Sigmoid colon (tissue), 4 donors: Measurements from ENCODE around the gene FOXC1.

Experiments used
- EP300 ChIP-seq, 4 donors: sonication (generic); formaldehyde crosslinking; IDR thresholded peaks; one replicate each; pipeline ENCODE4 v1.6.1; 2017; ENCODE audit warnings: antibody characterized with exemption in 4 of 4
- POLR2A ChIP-seq, 2 donors: fragments of 450-650 bp; IDR thresholded peaks; one replicate each; pipeline ENCODE4 v1.6.1; 2016; ENCODE audit warnings: antibody characterized with exemption in 2 of 2, mild to moderate bottlenecking in 2 of 2, moderate library complexity in 2 of 2
- POLR2AphosphoS5 ChIP-seq, 4 donors: sonication (generic); formaldehyde crosslinking; IDR thresholded peaks; one replicate each; pipeline ENCODE4 v1.6.1; 2017; ENCODE audit warnings: antibody characterized with exemption in 4 of 4
- TF ChIP-seq, protein P1 (sequence below), 4 experiments: fragments of 450-650 bp in 3 of 4; fragments of 200-600 bp in 1 of 4; IDR thresholded peaks; one replicate each; pipeline ENCODE4 v1.5.1; 2016 to 2019; ENCODE audit warnings: antibody characterized with exemption in 4 of 4, mild to moderate bottlenecking in 3 of 4, moderate library complexity in 2 of 4

DNA sequence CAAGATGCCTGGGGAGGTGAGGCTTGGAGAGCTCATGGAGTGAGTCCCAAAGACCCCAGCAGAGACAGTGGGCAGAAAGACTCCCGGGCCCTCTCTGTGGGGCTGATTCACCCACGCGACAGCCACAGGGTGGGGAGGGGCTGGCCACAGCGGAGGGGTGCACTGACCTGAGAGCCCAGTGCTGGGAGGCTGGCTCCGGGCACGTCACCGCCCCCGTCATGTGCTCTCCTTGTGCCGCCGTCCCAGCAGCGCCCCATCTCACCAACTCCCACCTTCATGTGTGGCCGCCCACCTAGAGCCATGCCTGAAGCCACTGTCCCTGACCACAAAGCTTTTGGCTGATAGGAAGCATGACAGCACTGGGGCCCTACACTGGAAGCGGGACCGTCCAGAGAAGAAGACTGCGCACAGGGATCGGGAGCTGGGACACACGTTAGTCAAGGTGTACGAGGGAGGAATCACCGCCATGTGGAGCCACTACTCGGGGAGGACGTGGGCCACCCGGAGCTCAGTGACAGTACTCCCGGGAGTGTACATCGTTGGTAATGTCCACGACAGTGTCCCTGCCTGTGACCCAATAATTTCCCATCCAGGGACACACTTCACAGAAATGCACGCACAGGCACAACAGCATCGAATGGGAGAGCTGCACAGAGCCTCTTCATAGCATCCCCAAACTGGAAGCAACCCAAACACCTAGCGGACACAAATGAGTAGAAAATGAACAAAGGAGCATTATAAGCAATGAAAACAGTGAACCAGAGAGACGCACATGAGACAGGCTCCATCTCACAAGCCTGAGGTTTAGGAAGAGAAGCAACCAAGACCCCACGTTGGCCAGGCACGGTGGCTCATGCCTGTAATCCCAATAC is 28.4 kb upstream of the FOXC1 start:
- TF ChIP-seq, protein P1, sequence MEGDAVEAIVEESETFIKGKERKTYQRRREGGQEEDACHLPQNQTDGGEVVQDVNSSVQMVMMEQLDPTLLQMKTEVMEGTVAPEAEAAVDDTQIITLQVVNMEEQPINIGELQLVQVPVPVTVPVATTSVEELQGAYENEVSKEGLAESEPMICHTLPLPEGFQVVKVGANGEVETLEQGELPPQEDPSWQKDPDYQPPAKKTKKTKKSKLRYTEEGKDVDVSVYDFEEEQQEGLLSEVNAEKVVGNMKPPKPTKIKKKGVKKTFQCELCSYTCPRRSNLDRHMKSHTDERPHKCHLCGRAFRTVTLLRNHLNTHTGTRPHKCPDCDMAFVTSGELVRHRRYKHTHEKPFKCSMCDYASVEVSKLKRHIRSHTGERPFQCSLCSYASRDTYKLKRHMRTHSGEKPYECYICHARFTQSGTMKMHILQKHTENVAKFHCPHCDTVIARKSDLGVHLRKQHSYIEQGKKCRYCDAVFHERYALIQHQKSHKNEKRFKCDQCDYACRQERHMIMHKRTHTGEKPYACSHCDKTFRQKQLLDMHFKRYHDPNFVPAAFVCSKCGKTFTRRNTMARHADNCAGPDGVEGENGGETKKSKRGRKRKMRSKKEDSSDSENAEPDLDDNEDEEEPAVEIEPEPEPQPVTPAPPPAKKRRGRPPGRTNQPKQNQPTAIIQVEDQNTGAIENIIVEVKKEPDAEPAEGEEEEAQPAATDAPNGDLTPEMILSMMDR (IDR thresholded peaks at IDR 0.05): no peak
- no peak for TF ChIP-seq EP300 (IDR thresholded peaks at IDR 0.05)
- no peak for TF ChIP-seq POLR2AphosphoS5 (IDR thresholded peaks at IDR 0.05)
- TF ChIP-seq POLR2A (IDR thresholded peaks at IDR 0.05): no peak
